Activated naive CD8-positive, alpha-beta T cell (primary cell): ENCODE data around the gene UPK2.
"Not testable (repeated sequence)": the region's sequence is repeated elsewhere in the genome, so short reads cannot be mapped to it uniquely, and the experiment has no call there.

ENCODE experiments used
- H3K27ac Mint-ChIP-seq: one replicate; pipeline ENCODE4 v1.8.0; 2021; ENCODE audit warnings: mixed read lengths
- H3K27me3 Mint-ChIP-seq: one replicate; pipeline ENCODE4 v1.8.0; 2021; ENCODE audit warnings: mixed read lengths
- H3K36me3 Mint-ChIP-seq: one replicate; pipeline ENCODE4 v1.8.0; 2021; ENCODE audit warnings: mixed read lengths
- H3K4me1 Mint-ChIP-seq: one replicate; pipeline ENCODE4 v1.8.0; 2021; ENCODE audit warnings: low read depth, mixed read lengths
- H3K4me3 Mint-ChIP-seq: one replicate; pipeline ENCODE4 v1.8.0; 2021; ENCODE audit warnings: mild to moderate bottlenecking, mixed read lengths
- H3K9me3 Mint-ChIP-seq: one replicate; pipeline ENCODE4 v1.8.0; 2021; ENCODE audit warnings: low read depth, mixed read lengths

Gene UPK2

GRCh38 chr11:118984337-118984736, 28.2 kb downstream of the UPK2 start:
- not testable (repeated sequence) for H3K27me3 Mint-ChIP-seq, H3K36me3 Mint-ChIP-seq, H3K4me1 Mint-ChIP-seq, H3K27ac Mint-ChIP-seq, H3K4me3 Mint-ChIP-seq, H3K9me3 Mint-ChIP-seq

- H3K36me3 Mint-ChIP-seq, result no peaks in the 10 kb centered on the region
- H3K9me3 Mint-ChIP-seq, result no peaks in the 10 kb centered on the region
- H3K27me3 Mint-ChIP-seq, result no peaks in the 10 kb centered on the region
- no peaks in the 10 kb centered on the region for H3K4me1 Mint-ChIP-seq
- no peak overlapping the region for H3K4me3 Mint-ChIP-seq
- no peak overlapping the region for H3K27ac Mint-ChIP-seq
Observed at GRCh38 chr11:118984825-118985224, 28.7 kb downstream of the UPK2 start.

DNA sequence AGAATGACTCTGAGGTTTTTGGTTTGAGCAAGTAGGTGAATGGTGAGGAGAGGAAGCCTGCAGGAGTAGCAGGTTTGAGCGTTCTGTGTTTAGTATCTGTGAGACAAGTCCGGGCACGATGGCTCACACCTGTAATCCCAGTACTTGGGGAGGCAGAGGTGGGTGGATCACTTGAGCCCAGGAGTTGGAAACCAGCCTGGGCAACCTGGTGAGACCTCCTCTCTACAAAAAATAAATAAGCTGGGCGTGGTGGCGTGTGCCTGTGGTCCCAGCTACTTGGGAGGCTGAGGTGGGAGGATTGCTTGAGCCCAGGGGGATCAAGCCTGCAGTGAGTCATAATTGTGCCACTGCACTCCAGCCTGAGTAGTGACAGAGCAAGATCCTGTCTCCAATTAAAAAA, 32.2 kb downstream of the UPK2 start:
- no peaks in the 10 kb centered on the region for H3K9me3 Mint-ChIP-seq

GRCh38 chr11:118991486-118992038, 35.5 kb downstream of the UPK2 start:
- H3K9me3 Mint-ChIP-seq, H3K4me3 Mint-ChIP-seq, H3K27ac Mint-ChIP-seq, H3K4me1 Mint-ChIP-seq, H3K27me3 Mint-ChIP-seq, H3K36me3 Mint-ChIP-seq: not testable (repeated sequence)

More for the DNA sequence above, 32.2 kb downstream of the UPK2 start:
- H3K27ac Mint-ChIP-seq, result no peak overlapping the region
- no peaks in the 10 kb centered on the region for H3K4me1 Mint-ChIP-seq
- no peaks in the 10 kb centered on the region for H3K36me3 Mint-ChIP-seq
- no peak overlapping the region for H3K4me3 Mint-ChIP-seq
- no peaks in the 10 kb centered on the region for H3K27me3 Mint-ChIP-seq

GRCh38 chr11:118996926-118997626, 41.0 kb downstream of the UPK2 start:
- Mint-ChIP-seq H3K9me3 (no peaks in the 10 kb centered on the region), H3K27ac (peak overlapping the region; percentile 97), H3K27me3 (no peaks in the 10 kb centered on the region), H3K4me1 (peaks cover 30% of the 10 kb centered on the region), H3K4me3 (peak overlapping the region; percentile 95), H3K36me3 (peaks cover 2% of the 10 kb centered on the region)

GRCh38 chr11:118997627-118998387, 41.7 kb downstream of the UPK2 start, which contains the start of gene CENATAC:
Gene CENATAC (plus strand): TSS chr11:118998138. CDS start chr11:118998198, 60 bp downstream.
- no peaks in the 10 kb centered on the region for H3K27me3 Mint-ChIP-seq
- H3K4me1 Mint-ChIP-seq, result peaks cover 30% of the 10 kb centered on the region
- peaks cover 2% of the 10 kb centered on the region for H3K36me3 Mint-ChIP-seq
- peak within 1 kb of the TSS; percentile 97 for H3K27ac Mint-ChIP-seq
- no peaks in the 10 kb centered on the region for H3K9me3 Mint-ChIP-seq
- peak within 1 kb of the TSS; percentile 95 for H3K4me3 Mint-ChIP-seq

- H3K4me1 Mint-ChIP-seq, result peaks cover 33% of the 10 kb centered on the region
- H3K9me3 Mint-ChIP-seq, result no peaks in the 10 kb centered on the region
- H3K27ac Mint-ChIP-seq, result peak overlapping the region; percentile 97
- no peaks in the 10 kb centered on the region for H3K27me3 Mint-ChIP-seq
- peaks cover 5% of the 10 kb centered on the region for H3K36me3 Mint-ChIP-seq
- H3K4me3 Mint-ChIP-seq, result peak overlapping the region; percentile 95
Observed at GRCh38 chr11:118998388-118998717, 42.3 kb downstream of the UPK2 start.

DNA sequence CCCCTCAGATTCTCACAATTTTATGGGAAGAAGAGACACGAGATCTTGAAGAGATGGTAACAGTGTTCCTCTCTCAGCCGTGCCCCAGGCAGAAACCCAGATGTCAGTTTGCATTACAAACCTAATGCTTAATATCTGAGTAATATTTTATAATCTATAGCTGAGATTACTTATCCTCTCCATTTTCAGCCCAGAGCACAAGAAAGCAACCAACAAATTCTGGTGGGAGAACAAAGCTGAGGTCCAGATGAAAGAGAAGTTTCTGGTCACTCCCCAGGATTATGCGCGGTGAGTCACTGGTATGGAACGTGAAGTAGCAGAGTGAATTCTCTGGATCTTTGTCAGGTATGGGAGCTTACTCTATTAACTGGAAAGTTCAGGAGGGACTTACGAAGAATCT, 42.7 kb downstream of the UPK2 start:
- Mint-ChIP-seq H3K4me1 (peaks cover 33% of the 10 kb centered on the region), H3K27me3 (no peaks in the 10 kb centered on the region), H3K36me3 (peaks cover 5% of the 10 kb centered on the region), H3K4me3 (peak overlapping the region; percentile 95), H3K27ac (peak overlapping the region; percentile 97), H3K9me3 (no peaks in the 10 kb centered on the region)

DNA sequence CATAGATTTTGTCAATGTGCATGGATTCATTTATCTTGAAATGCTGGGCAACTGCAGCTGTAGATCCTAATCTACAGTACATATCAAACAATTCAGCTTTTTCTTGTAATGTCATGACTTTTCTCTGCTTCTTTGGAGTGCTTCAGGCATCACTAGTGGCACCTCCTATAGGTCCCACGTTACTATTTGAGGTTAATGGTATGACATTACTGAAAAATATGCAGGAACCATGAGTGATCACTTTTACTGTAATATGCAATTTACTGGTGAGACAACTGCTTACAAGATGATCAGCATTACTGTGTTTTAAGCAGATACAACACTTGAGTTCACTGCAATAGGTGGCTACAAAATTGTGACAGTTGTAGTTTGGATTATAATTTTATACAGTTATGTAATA, 44.8 kb downstream of the UPK2 start:
- H3K4me3 Mint-ChIP-seq, result peak overlapping the region; percentile 62
- H3K9me3 Mint-ChIP-seq, result no peaks in the 10 kb centered on the region

GRCh38 chr11:119006656-119007055, 50.6 kb downstream of the UPK2 start:
- no peaks in the 10 kb centered on the region for H3K9me3 Mint-ChIP-seq
- H3K27ac Mint-ChIP-seq, result peak overlapping the region; percentile 1
- H3K4me1 Mint-ChIP-seq, result peaks cover 12% of the 10 kb centered on the region
- H3K36me3 Mint-ChIP-seq, result peaks cover 4% of the 10 kb centered on the region
- H3K27me3 Mint-ChIP-seq, result no peaks in the 10 kb centered on the region
- H3K4me3 Mint-ChIP-seq, result peak overlapping the region; percentile 12

More for the DNA sequence above, 44.8 kb downstream of the UPK2 start:
- H3K4me1 Mint-ChIP-seq, result peaks cover 36% of the 10 kb centered on the region
- peaks cover 6% of the 10 kb centered on the region for H3K36me3 Mint-ChIP-seq
- H3K27ac Mint-ChIP-seq, result peak overlapping the region; percentile 64
- H3K27me3 Mint-ChIP-seq, result no peaks in the 10 kb centered on the region
